ENCODE data around the gene GGTLC3.
"Not testable (repeated sequence)": the region's sequence is repeated elsewhere in the genome, so short reads cannot be mapped to it uniquely, and the experiment has no call there.

GGTLC3 gene

DNA sequence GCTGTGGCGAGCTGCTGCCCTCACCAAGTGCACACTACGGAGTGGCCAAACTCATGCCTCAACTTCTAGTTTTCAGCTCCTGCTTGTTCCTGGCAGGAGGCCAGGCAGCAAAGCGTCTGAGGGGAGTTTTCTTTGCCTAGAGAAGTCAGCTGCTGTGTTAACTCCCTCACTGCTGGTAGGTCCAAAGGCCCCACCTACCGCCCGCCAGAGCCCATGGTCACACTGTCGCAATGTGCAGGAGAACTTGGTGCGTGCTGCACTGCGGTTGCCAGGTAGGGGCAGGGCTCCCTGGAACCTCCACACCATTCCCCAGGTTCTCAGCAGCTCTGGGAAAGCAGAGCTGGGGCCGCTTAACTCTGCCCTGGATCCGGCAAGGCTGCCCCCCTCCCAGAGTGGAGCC, 5.6 kb downstream of the GGTLC3 start:
- DNase-seq = not testable (repeated sequence)

DNA sequence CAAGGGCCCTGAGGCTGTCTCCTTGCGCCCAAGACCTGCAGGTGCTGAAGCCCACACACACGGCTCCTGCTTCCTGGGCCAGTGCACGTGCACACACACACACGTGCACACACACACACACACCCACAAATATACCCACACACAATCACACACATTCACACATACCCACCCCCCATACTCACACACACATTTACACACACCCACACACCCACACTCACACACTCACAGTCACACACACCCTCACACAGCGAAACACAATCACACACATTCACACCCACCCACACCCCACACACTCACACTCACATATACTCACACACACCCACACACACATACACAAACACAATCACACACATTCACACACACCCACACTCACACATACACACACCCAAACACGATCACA, 6.6 kb downstream of the GGTLC3 start:
- DNase-seq = not testable (repeated sequence)

DNA sequence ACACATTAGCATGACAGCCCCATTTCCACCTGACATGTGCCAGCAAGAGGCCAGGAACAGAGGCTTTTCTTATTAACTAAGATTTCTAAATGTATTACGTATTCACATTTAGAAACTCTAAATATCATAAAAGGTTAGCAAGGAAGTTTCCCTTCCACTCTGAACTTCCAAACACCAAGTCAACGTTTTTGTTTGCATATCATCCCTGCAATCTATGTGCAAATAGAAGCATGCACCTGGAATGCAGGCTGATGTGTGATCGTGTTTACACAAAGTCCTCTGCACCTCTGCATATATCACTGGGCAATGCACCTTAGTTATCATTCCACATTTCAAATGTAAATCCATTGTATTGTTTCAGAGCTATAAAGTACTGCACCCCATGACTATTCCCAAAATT, 21.7 kb downstream of the GGTLC3 start:
- DNase-seq = not testable (repeated sequence)
